A673 (cell line): ENCODE data around the gene POPDC2.

Source experiments
- CTCF ChIP-seq: fragments of 300-800, 200-600 bp; sonication (generic); conservative IDR thresholded peaks from 2 replicates; pipeline ENCODE4 v1.5.1; 2017; ENCODE audit warnings: low read depth, mild to moderate bottlenecking, antibody characterized with exemption, low read length, moderate library complexity, mixed read lengths
- EZH2 ChIP-seq: fragments of 200-600 bp; sonication (generic); IDR thresholded peaks from 2 replicates; pipeline ENCODE4 v1.6.1; 2017; ENCODE audit warnings: borderline replicate concordance, low read depth, mild to moderate bottlenecking, mixed read lengths, antibody characterized with exemption, low read length; ENCODE audit not compliant: poor library complexity, severe bottlenecking

- TF ChIP-seq EZH2 (no peak), CTCF (no peak)
Observed at GRCh38 chr3:119676020-119676419, 15.6 kb upstream of the POPDC2 start.
